ENCODE data around the gene SEC22C. TPM values are rescaled to one million over a fixed set of nuclear protein-coding genes. Genes with fewer than 3 reads are reported as not detected.
A peak's percentile ranks its signal among the peaks of the same experiment; 100 is the strongest.

Gene SEC22C
- total RNA-seq, 1 donor from 2014 or later = 49.8 TPM

- H3K27ac Mint-ChIP-seq (ENCODE audit: unreplicated experiment) = peak overlapping the region; percentile 60
- H3K9me3 Mint-ChIP-seq (ENCODE audit: low read depth) = peaks cover 4% of the 10 kb centered on the region
- no peak overlapping the region for H3K4me3 Mint-ChIP-seq (ENCODE audit: unreplicated experiment)
- no peaks in the 10 kb centered on the region for H3K27me3 Mint-ChIP-seq (ENCODE audit: low read depth)
- H3K4me1 Mint-ChIP-seq (ENCODE audit: low read depth) = peaks cover 60% of the 10 kb centered on the region
- peaks cover 13% of the 10 kb centered on the region for H3K36me3 Mint-ChIP-seq (ENCODE audit: low read depth)
- TF ChIP-seq CTCF (IDR thresholded peaks at IDR 0.05) = no peak
- no peak for DNase-seq (ENCODE audit: low spot score)
These were observed 26.8 kb upstream of the SEC22C start for GRCh38 chr3:42608581-42608980.

- H3K4me1 Mint-ChIP-seq (ENCODE audit: low read depth) = peaks cover 69% of the 10 kb centered on the region
- H3K36me3 Mint-ChIP-seq (ENCODE audit: low read depth) = peaks cover 13% of the 10 kb centered on the region
- no peaks in the 10 kb centered on the region for H3K27me3 Mint-ChIP-seq (ENCODE audit: low read depth)
- H3K27ac Mint-ChIP-seq (ENCODE audit: unreplicated experiment) = peak overlapping the region; percentile 10
- peaks cover 4% of the 10 kb centered on the region for H3K9me3 Mint-ChIP-seq (ENCODE audit: low read depth)
- no peak overlapping the region for H3K4me3 Mint-ChIP-seq (ENCODE audit: unreplicated experiment)
- DNase-seq (ENCODE audit: low spot score) = no peak
- TF ChIP-seq CTCF (IDR thresholded peaks at IDR 0.05) = no peak
These were observed 23.9 kb upstream of the SEC22C start for GRCh38 chr3:42605546-42606173.

GRCh38 chr3:42602961-42603360 lies 21.2 kb upstream of the SEC22C start:
- H3K36me3 Mint-ChIP-seq (ENCODE audit: low read depth) = peaks cover 10% of the 10 kb centered on the region
- no peak for TF ChIP-seq CTCF (IDR thresholded peaks at IDR 0.05)
- H3K9me3 Mint-ChIP-seq (ENCODE audit: low read depth) = peaks cover 4% of the 10 kb centered on the region
- no peak for DNase-seq (ENCODE audit: low spot score)
- no peaks in the 10 kb centered on the region for H3K27me3 Mint-ChIP-seq (ENCODE audit: low read depth)
- H3K4me3 Mint-ChIP-seq (ENCODE audit: unreplicated experiment) = no peak overlapping the region
- peaks cover 64% of the 10 kb centered on the region for H3K4me1 Mint-ChIP-seq (ENCODE audit: low read depth)
- H3K27ac Mint-ChIP-seq (ENCODE audit: unreplicated experiment) = no peak overlapping the region

- Mint-ChIP-seq H3K27me3 (ENCODE audit: low read depth) (no peaks in the 10 kb centered on the region), H3K36me3 (ENCODE audit: low read depth) (peaks cover 10% of the 10 kb centered on the region), H3K9me3 (ENCODE audit: low read depth) (peaks cover 4% of the 10 kb centered on the region), H3K4me1 (ENCODE audit: low read depth) (peaks cover 57% of the 10 kb centered on the region), H3K27ac (ENCODE audit: unreplicated experiment) (peak overlapping the region; percentile 99), H3K4me3 (ENCODE audit: unreplicated experiment) (peak overlapping the region; percentile 94)
- no peak for DNase-seq (ENCODE audit: low spot score)
- TF ChIP-seq CTCF (IDR thresholded peaks at IDR 0.05) = peak; percentile 65
These were observed 20.3 kb upstream of the SEC22C start for GRCh38 chr3:42601896-42602581.

- no peaks in the 10 kb centered on the region for H3K27me3 Mint-ChIP-seq (ENCODE audit: low read depth)
- DNase-seq (ENCODE audit: low spot score) = no peak
- peaks cover 9% of the 10 kb centered on the region for H3K36me3 Mint-ChIP-seq (ENCODE audit: low read depth)
- peaks cover 4% of the 10 kb centered on the region for H3K9me3 Mint-ChIP-seq (ENCODE audit: low read depth)
- no peak for TF ChIP-seq CTCF (IDR thresholded peaks at IDR 0.05)
- H3K27ac Mint-ChIP-seq (ENCODE audit: unreplicated experiment) = peak overlapping the region; percentile 99
- peaks cover 53% of the 10 kb centered on the region for H3K4me1 Mint-ChIP-seq (ENCODE audit: low read depth)
- peak overlapping the region; percentile 94 for H3K4me3 Mint-ChIP-seq (ENCODE audit: unreplicated experiment)
These were observed 19.4 kb upstream of the SEC22C start for GRCh38 chr3:42600958-42601675.

All from chondrocyte (in vitro differentiated cells).